Subcutaneous abdominal adipose tissue (tissue), 5 donors: ENCODE measurements around the gene LAGE3.

Experiments
- H3K27ac ChIP-seq: one replicate; pipeline ENCODE4 v1.7.0; 2013; ENCODE audit warnings: low read depth, mild to moderate bottlenecking, inconsistent platforms, low read length, moderate library complexity
- H3K27me3 ChIP-seq, 5 donors: one replicate each; pipeline ENCODE4 v1.7.0; 2013; ENCODE audit warnings: low read length in 5 of 5, inconsistent platforms in 1 of 5; ENCODE audit not compliant: control insufficient read depth in 5 of 5, insufficient read depth in 4 of 5
- H3K36me3 ChIP-seq, 5 donors: one replicate each; pipeline ENCODE4 v1.7.0; 2013; ENCODE audit warnings: low read length in 5 of 5; ENCODE audit not compliant: control insufficient read depth in 5 of 5, insufficient read depth in 5 of 5
- H3K4me1 ChIP-seq, 5 donors: one replicate each; pipeline ENCODE4 v1.7.0; 2013; ENCODE audit warnings: low read length in 5 of 5, mild to moderate bottlenecking in 3 of 5, moderate library complexity in 1 of 5; ENCODE audit not compliant: control insufficient read depth in 5 of 5, insufficient read depth in 5 of 5
- H3K4me3 ChIP-seq, 5 donors: one replicate each; pipeline ENCODE4 v1.7.0; 2013; ENCODE audit warnings: low read length in 5 of 5, low read depth in 1 of 5
- H3K9ac ChIP-seq, 5 donors: one replicate each; pipeline ENCODE4 v1.7.0; 2013; ENCODE audit warnings: low read length in 5 of 5, mild to moderate bottlenecking in 4 of 5, moderate library complexity in 3 of 5
- H3K9me3 ChIP-seq, 5 donors: one replicate each; pipeline ENCODE4 v1.7.0; 2013; ENCODE audit warnings: low read length in 5 of 5; ENCODE audit not compliant: control insufficient read depth in 5 of 5
- donor health status: healthy.
- donor health status: healthy.
- donor health status: healthy.
- donor health status: healthy.
- donor health status: healthy.

LAGE3 gene

GRCh38 chrX:154460326-154460725, 18.8 kb downstream of the LAGE3 start:
- Histone ChIP-seq H3K4me1 (peaks cover 0 to 20% (median 12%) of the 10 kb centered on the region in 5 donors), H3K27ac (no peak overlapping the region), H3K27me3 (peaks cover 0 to 4% (median 0%) of the 10 kb centered on the region in 5 donors), H3K9me3 (no peaks in the 10 kb centered on the region), H3K36me3 (peaks cover 0 to 43% (median 22%) of the 10 kb centered on the region in 5 donors), H3K9ac (no peak overlapping the region), H3K4me3 (no peak overlapping the region)

- Histone ChIP-seq H3K4me3 (peak overlapping the region in 2 of 5 donors; percentile 39 to 74), H3K9ac (peak overlapping the region in 1 of 5 donors; percentile 13), H3K9me3 (no peaks in the 10 kb centered on the region), H3K36me3 (peaks cover 0 to 38% (median 19%) of the 10 kb centered on the region in 5 donors), H3K27me3 (peaks cover 0 to 4% (median under 1%) of the 10 kb centered on the region in 5 donors), H3K27ac (no peak overlapping the region), H3K4me1 (peaks cover 0 to 20% (median 12%) of the 10 kb centered on the region in 5 donors)
These were observed 19.2 kb downstream of the LAGE3 start for GRCh38 chrX:154459832-154460231.

DNA sequence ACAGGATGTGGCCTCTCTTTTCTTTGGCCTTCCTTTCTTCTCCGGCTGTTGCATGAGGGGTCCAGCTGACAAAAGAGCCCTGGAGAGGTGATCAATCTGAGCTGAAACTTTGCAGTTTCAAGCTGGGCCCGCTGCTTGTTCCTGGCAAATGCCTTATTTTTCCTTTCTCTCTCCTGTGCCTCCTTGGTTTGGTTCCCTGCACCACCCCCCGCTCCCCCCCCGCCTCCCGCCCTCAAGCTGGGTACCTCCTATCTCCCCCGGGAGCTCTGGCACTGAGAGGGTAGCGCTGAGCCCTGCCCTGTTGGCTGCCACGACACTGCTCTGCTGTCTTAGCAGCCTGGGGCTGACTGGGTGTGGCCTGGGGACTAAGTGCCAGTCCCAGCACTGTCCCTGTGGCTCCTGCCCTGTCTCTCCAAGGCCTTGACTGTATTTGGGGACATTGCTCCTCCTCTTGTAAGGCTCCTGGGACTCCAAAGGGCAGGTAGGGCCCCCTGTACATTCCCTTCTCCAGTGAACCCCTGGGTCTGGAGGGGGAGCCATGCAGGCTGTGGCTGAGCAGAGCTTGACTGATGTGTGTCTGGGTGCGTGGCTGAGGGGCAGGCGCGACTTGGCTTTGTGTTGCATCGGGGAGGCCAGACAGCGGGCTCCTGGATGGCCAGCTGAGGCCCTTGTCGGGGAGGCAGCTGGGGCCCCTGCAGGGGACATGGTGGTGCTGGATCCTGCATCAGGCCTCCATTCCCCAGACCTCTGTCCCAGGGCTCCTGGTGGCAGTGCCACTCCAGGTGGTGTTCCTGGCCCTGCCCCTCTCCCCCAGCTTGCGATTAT, 19.9 kb downstream of the LAGE3 start:
- no peak overlapping the region for H3K27ac ChIP-seq
- peaks cover 0 to 6% (median 3%) of the 10 kb centered on the region in 5 donors for H3K27me3 ChIP-seq
- H3K4me1 ChIP-seq = peaks cover 0 to 20% (median 12%) of the 10 kb centered on the region in 5 donors
- peaks cover 0 to 32% (median 19%) of the 10 kb centered on the region in 5 donors for H3K36me3 ChIP-seq
- H3K9me3 ChIP-seq = no peaks in the 10 kb centered on the region
- H3K9ac ChIP-seq = peak overlapping the region in 4 of 5 donors; percentile 54 to 73 (median 60)
- H3K4me3 ChIP-seq = peak overlapping the region; percentile 59 to 74 (median 66)

GRCh38 chrX:154458116-154458953, 20.7 kb downstream of the LAGE3 start, which contains the start of gene PLXNA3:
TSS of gene PLXNA3 (plus strand) at chrX:154458281. CDS start at chrX:154460184, 1,903 bp downstream.
- Histone ChIP-seq H3K27ac (no peak within 1 kb of the TSS), H3K4me3 (peak within 1 kb of the TSS; percentile 59 to 74 (median 66)), H3K36me3 (peaks cover 0 to 25% (median 14%) of the 10 kb centered on the region in 5 donors), H3K27me3 (peaks cover 0 to 6% (median 0%) of the 10 kb centered on the region in 5 donors), H3K4me1 (peaks cover 0 to 20% (median 12%) of the 10 kb centered on the region in 5 donors), H3K9me3 (no peaks in the 10 kb centered on the region), H3K9ac (peak within 1 kb of the TSS in 4 of 5 donors; percentile 54 to 73 (median 60))

- H3K4me3 ChIP-seq = peak overlapping the region in 4 of 5 donors; percentile 50 to 74 (median 57)
- H3K27me3 ChIP-seq = peaks cover 0 to 6% (median 2%) of the 10 kb centered on the region in 5 donors
- no peaks in the 10 kb centered on the region for H3K9me3 ChIP-seq
- peaks cover 0 to 20% (median 12%) of the 10 kb centered on the region in 5 donors for H3K4me1 ChIP-seq
- peaks cover 0 to 20% (median 14%) of the 10 kb centered on the region in 5 donors for H3K36me3 ChIP-seq
- H3K27ac ChIP-seq = no peak overlapping the region
- H3K9ac ChIP-seq = peak overlapping the region in 1 of 5 donors; percentile 7
These were observed 21.5 kb downstream of the LAGE3 start for GRCh38 chrX:154457491-154458115.

- H3K9ac ChIP-seq = no peak overlapping the region
- H3K27me3 ChIP-seq = peaks cover 2 to 10% (median 6%) of the 10 kb centered on the region in 5 donors
- H3K36me3 ChIP-seq = peaks cover 0 to 37% (median 31%) of the 10 kb centered on the region in 5 donors
- H3K4me1 ChIP-seq = peaks cover 0 to 3% (median 0%) of the 10 kb centered on the region in 5 donors
- H3K27ac ChIP-seq = no peak overlapping the region
- H3K9me3 ChIP-seq = no peaks in the 10 kb centered on the region
- H3K4me3 ChIP-seq = no peak overlapping the region
These were observed 26.3 kb downstream of the LAGE3 start for GRCh38 chrX:154452823-154453222.

GRCh38 chrX:154450312-154450711, 28.8 kb downstream of the LAGE3 start:
- Histone ChIP-seq H3K4me1 (peaks cover 0 to 11% (median 3%) of the 10 kb centered on the region in 5 donors), H3K36me3 (peaks cover 0 to 58% (median 35%) of the 10 kb centered on the region in 5 donors), H3K9me3 (no peaks in the 10 kb centered on the region), H3K27me3 (peaks cover 3 to 11% (median 8%) of the 10 kb centered on the region in 5 donors), H3K27ac (no peak overlapping the region), H3K9ac (no peak overlapping the region), H3K4me3 (no peak overlapping the region)

GRCh38 chrX:154449618-154450017, 29.5 kb downstream of the LAGE3 start:
- Histone ChIP-seq H3K9me3 (no peaks in the 10 kb centered on the region), H3K27me3 (peaks cover 3 to 12% (median 10%) of the 10 kb centered on the region in 5 donors), H3K9ac (no peak overlapping the region), H3K27ac (no peak overlapping the region), H3K4me1 (peaks cover 0 to 18% (median 10%) of the 10 kb centered on the region in 5 donors), H3K36me3 (peaks cover 0 to 58% (median 35%) of the 10 kb centered on the region in 5 donors), H3K4me3 (no peak overlapping the region)

DNA sequence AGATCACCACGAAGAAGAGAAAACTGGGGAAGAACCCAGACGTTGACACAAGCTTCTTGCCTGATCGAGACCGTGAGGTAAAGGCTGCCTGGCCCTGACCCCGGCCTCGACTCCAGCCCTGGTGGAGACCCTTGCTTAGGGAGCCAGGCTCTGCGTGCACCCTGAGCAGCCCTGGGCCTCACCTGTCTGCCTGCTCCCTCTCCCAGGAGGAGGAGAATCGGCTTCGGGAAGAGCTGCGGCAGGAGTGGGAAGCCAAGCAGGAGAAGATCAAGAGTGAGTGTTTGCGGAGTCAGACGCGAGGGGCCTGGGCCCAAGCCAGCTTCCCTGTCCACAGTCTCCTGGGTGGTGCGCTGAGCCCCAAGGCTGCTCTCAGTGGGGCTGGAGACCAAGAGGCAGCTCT, 30.6 kb downstream of the LAGE3 start:
- H3K4me3 ChIP-seq = no peak overlapping the region
- H3K9ac ChIP-seq = no peak overlapping the region
- H3K36me3 ChIP-seq = peaks cover 0 to 58% (median 35%) of the 10 kb centered on the region in 5 donors
- peaks cover 3 to 13% (median 7%) of the 10 kb centered on the region in 5 donors for H3K27me3 ChIP-seq
- no peaks in the 10 kb centered on the region for H3K9me3 ChIP-seq
- H3K4me1 ChIP-seq = peaks cover 0 to 23% (median 16%) of the 10 kb centered on the region in 5 donors
- no peak overlapping the region for H3K27ac ChIP-seq
